ENCODE data around the gene SFPQ.
A peak's percentile ranks its signal among the peaks of the same experiment; 100 is the strongest.
"Not testable (repeated sequence)": the region's sequence is repeated elsewhere in the genome, so short reads cannot be mapped to it uniquely, and the experiment has no call there.

SFPQ gene, protein sequence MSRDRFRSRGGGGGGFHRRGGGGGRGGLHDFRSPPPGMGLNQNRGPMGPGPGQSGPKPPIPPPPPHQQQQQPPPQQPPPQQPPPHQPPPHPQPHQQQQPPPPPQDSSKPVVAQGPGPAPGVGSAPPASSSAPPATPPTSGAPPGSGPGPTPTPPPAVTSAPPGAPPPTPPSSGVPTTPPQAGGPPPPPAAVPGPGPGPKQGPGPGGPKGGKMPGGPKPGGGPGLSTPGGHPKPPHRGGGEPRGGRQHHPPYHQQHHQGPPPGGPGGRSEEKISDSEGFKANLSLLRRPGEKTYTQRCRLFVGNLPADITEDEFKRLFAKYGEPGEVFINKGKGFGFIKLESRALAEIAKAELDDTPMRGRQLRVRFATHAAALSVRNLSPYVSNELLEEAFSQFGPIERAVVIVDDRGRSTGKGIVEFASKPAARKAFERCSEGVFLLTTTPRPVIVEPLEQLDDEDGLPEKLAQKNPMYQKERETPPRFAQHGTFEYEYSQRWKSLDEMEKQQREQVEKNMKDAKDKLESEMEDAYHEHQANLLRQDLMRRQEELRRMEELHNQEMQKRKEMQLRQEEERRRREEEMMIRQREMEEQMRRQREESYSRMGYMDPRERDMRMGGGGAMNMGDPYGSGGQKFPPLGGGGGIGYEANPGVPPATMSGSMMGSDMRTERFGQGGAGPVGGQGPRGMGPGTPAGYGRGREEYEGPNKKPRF

DNA sequence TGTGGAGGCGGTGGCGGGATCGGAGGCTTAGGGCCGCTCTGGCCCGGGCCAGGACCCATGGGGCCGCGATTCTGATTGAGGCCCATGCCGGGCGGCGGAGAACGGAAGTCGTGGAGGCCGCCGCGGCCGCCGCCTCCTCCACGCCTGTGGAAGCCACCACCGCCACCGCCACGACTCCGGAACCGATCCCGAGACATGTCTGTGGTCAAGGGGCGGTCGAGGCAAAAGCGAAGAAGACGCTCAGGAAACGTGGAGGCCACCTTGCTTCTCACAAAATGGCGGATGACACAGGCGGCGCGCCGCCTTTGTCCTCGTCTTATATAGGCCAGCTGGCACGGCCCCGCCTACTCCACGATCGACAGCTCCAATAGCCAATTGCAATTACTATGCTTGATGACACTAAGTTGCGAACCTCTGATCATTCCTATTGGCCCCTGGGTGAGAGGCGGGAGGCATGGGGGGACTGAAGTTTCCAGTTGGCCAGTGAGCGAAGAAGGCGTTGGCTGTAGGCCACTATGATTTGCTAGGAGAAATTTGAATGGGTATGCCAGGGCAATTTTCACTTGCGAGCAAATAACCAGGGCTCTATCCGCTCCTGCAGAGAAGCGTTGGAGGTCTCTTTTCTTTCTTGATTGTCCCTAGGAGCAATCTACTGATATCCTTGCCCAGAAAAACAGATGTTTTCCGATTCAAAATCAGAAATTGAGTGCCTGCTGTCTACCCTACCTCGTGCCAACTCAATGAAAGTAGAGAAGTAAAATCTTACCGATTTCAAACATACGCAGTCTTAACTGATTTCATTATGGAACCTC lies at the start of gene SFPQ:
TSS of gene SFPQ (minus strand) at position 293 of the 812 bp plus-strand sequence. CDS start at position 197, 96 bp downstream.
- DNase-seq (ENCODE audit: low spot score): peak; percentile 99

DNA sequence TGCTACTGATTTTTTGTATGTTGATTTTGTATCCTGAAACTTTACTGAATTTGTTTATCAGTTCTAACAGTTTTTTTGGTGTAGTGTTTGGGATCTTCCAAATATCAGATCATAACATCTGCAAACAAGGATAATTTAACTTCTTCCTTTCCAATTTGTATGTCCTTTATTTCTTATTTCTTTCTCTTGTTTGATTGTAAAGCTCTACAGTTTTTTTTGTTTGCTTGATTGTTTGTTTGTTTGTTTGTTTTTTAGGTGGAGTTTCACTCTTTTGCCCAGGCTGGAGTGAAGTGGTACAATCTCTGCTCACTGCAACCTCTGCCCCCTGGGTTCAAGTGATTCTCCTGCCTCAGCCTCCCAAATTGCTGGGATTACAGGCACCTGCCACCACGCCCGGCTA lies 43.8 kb upstream of the SFPQ start:
- DNase-seq (ENCODE audit: low spot score): not testable (repeated sequence)

DNA sequence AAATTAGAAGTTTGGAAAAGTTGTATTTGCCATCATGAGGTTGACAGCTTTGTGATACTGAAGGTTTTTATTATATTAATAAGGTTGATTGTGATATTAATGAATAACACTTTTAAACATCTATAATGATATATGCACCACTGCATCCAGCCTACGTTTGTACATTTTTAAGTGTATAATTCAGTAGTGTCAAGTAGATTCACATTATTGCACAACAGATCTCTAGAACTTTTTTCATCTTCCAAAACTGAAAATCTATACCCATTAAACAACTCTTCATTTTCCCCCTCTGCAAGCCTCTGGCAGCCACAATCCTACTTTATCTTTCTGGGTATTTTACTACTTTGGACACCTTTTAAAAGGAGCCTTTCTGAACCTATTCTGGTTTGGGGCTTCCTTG lies 38.3 kb upstream of the SFPQ start:
- DNase-seq (ENCODE audit: low spot score): no peak

DNA sequence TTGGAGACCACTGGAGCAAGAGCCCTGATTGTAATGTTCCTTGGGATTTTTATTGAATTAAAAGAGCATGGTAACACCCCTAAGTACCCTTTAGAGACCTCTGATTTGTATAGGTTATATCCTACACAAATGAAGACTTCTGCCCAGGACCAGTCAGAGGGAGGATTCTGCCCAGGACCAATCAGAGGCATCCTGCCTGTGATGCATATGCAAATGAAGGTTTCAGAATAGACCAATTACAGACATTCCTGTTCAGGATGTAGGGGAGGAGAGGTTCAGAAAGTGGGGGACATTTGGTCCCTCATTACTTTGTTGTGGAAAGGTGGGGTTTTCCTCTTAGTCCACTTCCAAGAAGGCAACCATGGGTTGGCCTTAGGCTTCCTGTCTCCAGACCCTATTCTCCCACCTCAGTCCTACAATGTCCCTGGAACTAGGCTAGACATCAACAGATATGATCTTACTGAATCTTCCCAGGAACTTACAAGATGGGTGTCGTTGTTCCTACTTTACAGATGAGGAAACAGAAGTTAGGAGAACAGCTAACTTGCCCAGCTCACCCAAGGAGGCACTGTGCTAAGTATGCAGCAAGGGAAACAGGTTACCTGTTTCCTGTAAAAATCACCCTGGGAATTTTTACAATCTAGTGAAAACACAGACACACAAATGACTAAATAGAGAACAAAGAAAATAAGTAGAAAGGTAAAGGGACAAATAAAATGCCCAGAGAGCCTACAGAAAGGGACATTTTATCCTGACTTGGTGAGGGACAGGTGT lies 36.8 kb upstream of the SFPQ start:
- DNase-seq (ENCODE audit: low spot score): no peak

DNA sequence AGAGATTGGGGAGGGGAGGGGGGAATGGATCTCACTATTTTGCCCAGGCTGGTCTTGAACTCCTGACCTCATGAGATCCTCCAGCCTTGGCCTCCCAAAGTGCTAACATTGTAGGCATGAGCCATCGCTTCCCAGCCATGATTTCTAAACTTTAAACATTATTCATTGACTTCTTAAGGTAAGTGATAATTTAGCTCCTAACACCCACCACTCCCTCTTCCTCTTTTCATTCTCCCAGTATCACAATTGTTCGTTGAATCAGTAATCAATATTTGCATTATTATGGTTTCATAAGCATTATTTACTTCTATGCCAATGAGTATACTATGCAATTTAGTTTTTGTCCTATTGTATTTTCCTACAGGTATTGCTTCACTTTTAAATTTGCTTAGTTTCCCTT lies 33.6 kb upstream of the SFPQ start:
- no peak for DNase-seq (ENCODE audit: low spot score)

DNA sequence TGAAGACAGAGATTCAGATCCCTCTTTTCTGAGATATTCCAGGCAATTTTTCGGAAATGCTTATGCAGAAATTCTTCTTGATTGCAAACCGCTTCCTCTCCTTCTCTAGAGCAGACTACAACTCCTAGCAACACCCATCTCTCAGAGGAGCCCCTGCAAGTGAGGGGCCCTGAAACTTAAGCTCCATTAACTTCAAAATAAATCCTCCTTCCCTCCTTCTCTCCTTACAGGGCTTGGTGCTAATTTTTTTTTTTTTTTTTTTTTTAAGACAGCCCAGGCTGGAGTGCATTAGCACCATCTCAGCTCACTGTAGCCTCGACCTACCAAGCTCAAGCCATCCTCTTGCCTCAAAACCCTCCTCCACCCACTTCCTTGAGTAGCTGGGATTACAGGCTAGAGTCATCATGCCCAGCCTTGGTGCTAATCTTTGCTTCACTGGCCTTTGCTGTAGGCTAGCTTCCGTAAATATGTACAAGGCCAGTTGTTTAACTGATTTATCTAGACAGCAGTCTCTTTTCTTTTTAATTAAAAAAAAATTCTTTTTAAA lies 30.2 kb upstream of the SFPQ start:
- no peak for DNase-seq (ENCODE audit: low spot score)

DNA sequence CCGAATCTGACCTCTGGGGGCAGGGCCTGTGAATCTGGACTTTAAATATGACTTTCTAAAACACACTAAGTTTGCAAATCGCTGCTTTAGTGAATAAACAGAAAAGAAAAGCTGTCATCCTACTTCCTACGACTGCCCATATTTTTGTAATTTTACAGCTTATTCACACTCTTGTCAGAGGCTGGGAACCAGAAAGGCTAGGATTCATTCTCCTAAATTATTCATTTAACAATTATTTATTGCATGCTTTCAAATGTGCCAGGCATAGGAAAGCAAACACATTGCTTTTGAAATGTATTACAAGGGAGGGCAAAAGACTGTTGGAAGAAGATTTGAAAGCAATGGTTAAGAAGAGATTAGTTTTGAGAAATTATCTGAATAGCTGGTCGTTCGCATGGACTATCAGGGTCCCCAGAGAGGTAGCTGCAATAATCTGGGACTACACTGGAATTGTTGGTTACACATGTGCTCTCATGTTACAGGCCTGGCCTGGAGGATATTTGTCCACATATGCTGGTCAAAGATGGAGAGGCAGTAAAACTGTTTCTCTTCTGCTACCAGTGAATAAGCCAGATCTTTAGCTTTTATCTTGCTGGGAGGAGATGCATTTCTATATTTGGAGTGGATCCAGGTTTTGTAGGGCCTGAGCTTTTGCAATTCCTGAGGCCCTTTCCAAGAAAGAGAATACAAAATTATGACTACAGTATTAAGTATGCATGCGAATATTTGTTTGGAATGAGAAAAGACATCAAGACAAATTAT lies 29.6 kb upstream of the SFPQ start:
- no peak for DNase-seq (ENCODE audit: low spot score)

DNA sequence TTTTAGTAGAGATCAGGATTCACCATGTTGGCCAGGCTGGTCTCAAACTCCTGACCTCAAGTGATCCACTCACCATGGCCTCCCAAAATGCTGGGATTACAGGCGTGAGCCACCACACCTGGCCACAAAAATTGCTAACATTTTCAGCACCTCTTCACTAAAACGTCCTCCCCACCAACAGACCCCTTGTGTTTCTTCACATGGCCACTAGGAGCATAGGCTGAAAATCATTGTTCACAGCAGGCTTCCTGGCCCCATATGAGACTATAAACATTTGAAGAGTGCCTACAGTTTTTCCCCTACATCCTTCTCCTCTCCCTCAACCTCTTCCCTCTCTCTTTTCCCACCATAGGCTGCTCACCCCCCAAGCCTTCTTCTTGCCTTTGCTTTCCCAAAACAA lies 28.0 kb upstream of the SFPQ start:
- no peak for DNase-seq (ENCODE audit: low spot score)

DNA sequence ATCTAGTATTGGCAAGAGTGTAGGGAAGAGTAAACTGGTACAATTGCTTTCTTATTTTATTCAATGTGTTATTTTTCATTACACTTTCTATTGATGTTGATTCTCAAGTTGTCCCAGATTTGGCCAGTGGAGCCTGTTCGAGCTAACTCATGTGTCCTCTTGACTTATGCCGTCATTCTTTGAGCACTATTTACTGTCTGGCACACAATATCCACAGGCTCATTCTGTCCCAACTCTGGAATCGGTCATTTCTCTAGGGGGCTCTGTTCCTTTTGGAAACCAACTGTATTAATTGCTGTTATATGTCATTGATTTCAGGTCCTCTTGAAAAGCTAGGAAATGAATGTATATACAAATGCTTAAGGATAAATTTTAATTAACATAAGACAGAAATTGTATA lies 22.4 kb upstream of the SFPQ start:
- DNase-seq (ENCODE audit: low spot score): no peak

DNA sequence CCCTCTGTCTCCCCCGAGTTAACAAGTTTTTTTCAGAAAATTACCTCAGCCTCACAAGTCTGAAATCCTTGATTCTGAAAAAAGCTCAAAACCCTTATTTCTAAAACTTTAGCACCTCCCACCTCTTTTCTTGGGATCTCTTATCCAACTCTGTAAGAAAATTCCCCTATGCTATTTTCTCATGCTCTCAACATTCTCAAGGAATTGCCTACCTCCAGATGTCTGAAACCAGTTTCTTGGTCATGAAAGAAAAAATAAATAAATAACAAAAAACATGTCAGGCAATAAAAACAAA lies 18.1 kb upstream of the SFPQ start:
- DNase-seq (ENCODE audit: low spot score): no peak

DNA sequence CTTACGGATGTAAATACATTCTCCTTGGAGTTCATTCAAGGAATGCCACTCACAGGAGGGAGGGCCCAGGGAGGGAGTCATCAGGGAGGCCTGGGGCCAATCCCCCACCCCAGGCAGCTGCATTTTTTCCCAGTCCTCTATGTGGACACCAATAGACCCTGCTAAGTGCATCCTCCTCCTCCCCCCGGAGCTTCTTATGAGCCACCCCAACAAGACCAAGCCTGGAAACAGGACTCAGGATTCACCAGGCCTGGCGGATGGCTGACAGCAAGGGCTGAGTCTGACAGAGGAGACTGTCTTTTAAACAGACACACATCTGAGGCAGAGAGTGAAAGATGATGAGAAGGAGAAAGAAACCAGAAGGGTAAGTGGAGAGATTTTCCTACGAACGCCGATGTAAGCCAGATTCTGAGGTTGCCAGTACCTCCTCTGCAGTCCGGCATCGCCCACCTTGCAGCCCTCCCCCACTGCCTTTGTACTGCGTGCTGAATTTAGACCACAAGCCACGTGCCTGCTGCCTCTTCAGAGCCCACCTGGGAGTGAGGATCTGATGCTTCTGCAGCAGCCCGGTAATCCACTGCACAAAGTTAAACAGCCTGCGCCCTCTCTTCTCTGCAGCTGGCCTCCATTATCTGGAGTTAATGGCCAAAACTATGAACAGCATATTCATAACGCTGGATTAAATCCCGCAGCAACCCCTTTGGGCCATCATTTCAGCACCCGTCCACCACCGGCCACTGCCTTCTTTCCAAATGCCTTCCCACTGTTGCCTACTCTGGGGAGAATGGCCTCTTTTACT lies 17.6 kb upstream of the SFPQ start:
- DNase-seq (ENCODE audit: low spot score): no peak

DNA sequence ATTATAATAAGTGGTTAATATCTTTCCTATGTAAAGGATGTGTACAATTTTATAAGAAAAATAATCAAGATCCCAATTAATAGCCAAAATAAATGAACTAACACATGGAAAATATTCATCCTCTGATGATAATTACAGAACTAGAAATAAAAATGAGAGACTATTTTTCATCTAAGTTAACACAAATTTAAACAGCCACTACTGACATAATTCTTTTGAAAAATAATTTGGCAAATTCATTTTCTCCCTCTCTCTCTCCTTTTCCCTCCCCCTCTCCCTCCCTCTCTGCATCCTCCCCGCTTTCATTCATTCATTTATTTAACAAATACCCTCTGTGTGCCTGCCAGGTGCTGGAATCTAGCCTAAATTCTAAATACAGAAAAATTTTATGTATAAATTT lies 10.3 kb upstream of the SFPQ start:
- DNase-seq (ENCODE audit: low spot score): no peak

DNA sequence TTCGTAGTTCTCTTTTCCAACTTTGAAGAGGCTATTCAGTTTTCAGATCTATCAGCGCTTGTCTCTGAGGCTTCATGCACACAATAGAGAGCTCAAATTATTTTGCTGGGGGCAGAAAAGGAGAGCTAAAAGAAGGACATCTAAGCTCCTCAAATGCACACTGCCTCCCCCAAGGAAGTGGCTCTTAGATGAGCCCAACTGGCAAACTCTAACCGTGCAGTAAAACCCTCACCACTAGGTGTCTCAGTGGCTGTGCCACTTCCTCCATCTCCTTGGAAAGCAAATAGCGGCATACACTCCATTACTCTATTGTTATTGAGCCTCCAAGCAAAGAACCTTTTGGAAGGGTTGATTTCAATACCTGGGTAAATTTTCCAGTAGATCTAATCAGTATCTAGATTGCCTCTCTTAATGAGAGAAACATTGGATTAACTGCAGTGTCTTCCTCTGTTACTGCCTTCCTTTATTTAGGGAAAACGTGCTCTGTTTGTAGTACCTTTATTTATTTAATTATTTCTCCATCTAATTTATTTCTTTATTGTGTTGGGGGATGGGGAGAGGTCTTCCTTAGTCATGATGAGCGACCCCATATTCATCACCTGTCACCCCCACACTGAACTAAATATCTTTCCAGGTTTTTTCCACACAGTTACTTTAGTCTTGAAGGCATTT lies 9.2 kb upstream of the SFPQ start:
- peak; percentile 83 for DNase-seq (ENCODE audit: low spot score)

DNA sequence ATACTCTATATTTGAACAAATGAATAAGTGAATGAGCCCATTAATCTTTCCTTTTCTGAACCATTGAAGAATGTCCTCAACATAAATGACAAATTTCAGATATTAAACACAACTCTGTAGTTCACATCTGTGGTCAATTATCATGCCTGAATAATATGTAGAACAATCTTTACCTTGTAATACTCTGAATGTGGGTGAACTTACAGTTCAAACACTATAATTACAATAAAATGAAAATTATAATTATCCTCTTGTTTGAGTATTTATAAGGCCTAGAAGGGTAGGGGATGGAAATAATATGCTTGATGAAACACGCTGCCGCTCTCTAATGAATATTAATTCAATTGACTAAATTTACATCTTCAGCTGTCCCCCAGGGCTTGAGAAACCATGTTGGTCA lies 8.7 kb upstream of the SFPQ start:
- DNase-seq (ENCODE audit: low spot score): no peak

DNA sequence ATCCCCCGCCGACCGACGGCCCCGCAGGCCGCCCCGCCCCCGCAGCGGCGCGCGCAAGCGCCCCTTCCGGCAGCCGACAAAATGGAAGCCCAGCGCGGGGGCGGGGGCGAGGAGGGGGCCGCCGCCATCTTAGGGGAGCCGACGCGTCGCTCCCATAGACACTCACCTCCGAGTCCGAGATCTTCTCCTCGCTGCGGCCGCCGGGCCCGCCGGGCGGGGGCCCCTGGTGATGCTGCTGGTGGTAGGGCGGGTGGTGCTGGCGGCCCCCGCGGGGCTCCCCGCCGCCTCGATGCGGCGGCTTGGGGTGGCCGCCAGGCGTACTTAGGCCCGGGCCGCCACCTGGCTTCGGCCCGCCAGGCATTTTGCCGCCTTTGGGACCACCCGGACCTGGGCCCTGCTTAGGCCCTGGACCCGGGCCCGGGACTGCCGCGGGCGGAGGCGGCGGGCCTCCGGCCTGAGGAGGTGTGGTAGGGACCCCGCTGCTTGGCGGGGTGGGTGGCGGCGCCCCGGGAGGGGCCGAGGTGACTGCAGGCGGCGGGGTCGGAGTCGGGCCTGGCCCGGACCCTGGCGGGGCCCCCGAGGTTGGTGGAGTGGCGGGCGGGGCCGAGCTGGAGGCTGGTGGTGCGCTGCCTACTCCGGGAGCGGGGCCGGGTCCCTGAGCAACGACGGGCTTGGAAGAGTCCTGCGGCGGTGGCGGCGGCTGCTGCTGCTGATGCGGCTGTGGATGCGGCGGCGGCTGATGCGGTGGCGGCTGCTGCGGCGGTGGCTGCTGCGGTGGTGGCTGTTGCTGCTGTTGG lies 691 bp downstream of the SFPQ start:
- DNase-seq (ENCODE audit: low spot score): peak; percentile 85

DNA sequence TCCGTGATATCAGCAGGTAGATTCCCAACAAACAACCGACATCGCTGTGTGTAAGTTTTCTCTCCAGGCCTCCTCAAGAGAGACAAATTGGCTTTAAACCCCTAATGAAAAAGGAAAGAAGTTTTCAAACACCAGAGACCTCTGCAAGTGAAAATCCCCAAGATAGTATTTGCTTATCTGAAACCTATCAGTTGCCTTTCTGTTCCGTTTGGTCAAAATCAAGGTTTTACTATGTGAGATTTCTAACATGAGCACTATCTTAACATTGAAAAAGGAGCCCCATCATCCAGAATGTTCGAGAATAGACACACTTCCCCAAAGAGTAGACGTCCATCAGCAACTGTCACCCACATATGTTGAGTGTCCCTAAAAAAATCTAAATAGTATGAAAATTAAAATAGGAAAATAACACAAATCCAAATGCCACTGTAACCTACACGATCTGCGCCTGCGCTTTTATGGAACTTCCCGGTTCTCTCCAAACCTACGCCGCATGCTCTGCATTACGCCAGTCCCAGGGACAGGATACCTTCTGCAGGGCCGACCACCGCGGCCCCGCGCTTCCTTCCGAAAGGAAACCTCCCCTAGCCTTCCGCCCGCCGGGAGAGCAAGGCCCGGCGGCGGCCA lies 1.4 kb downstream of the SFPQ start:
- no peak for DNase-seq (ENCODE audit: low spot score)

DNA sequence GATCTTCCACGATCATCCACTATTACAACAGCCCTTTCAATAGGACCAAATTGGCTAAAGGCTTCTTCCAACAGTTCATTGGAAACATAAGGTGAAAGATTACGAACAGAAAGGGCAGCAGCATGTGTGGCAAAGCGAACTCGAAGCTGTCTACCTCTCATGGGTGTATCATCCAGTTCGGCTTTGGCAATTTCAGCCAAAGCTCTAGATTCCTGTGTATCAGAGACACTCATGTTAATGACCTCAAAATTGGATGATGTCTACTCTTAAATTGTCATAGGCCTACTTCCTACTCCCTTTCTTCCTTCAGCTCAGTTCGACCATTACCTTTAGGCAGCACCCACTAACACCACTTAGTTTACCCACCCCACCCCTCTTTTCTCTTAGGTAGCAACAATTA lies 2.2 kb downstream of the SFPQ start:
- no peak for DNase-seq (ENCODE audit: low spot score)
